Measurements from ENCODE around the gene HK1. TPM values are rescaled to one million over a fixed set of nuclear protein-coding genes. Genes with fewer than 3 reads are reported as not detected.

HK1 gene
- total RNA-seq, 6 experiments from 2014 or later: 149 to 158 (median 155) TPM

- H3K27me3 Mint-ChIP-seq (ENCODE audit: insufficient read depth): peaks cover 2% of the 10 kb centered on the region; the same call in 1 of the 2 replicates
- TF ChIP-seq, protein P1, sequence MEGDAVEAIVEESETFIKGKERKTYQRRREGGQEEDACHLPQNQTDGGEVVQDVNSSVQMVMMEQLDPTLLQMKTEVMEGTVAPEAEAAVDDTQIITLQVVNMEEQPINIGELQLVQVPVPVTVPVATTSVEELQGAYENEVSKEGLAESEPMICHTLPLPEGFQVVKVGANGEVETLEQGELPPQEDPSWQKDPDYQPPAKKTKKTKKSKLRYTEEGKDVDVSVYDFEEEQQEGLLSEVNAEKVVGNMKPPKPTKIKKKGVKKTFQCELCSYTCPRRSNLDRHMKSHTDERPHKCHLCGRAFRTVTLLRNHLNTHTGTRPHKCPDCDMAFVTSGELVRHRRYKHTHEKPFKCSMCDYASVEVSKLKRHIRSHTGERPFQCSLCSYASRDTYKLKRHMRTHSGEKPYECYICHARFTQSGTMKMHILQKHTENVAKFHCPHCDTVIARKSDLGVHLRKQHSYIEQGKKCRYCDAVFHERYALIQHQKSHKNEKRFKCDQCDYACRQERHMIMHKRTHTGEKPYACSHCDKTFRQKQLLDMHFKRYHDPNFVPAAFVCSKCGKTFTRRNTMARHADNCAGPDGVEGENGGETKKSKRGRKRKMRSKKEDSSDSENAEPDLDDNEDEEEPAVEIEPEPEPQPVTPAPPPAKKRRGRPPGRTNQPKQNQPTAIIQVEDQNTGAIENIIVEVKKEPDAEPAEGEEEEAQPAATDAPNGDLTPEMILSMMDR (IDR thresholded peaks at IDR 0.05): no peak
- peaks cover 62% of the 10 kb centered on the region for H3K36me3 Mint-ChIP-seq (ENCODE audit: low read depth)
- H3K9me3 Mint-ChIP-seq: no peaks in the 10 kb centered on the region
- no peak overlapping the region; the same call in 1 of the 2 replicates for H3K27ac Mint-ChIP-seq
- no peak overlapping the region for H3K4me3 Mint-ChIP-seq
- DNase-seq: no peak
- peaks cover 21% of the 10 kb centered on the region for H3K4me1 Mint-ChIP-seq (ENCODE audit: low read depth)
Observed at GRCh38 chr10:69374242-69374641, 95.9 kb downstream of the HK1 start.

- TF ChIP-seq, protein P1 (IDR thresholded peaks at IDR 0.05): no peak
- Mint-ChIP-seq H3K4me1 (ENCODE audit: low read depth) (peaks cover 21% of the 10 kb centered on the region), H3K4me3 (no peak overlapping the region), H3K27me3 (ENCODE audit: insufficient read depth) (peaks cover 3% of the 10 kb centered on the region; the same call in 1 of the 2 replicates), H3K27ac (no peak overlapping the region), H3K36me3 (ENCODE audit: low read depth) (peaks cover 61% of the 10 kb centered on the region), H3K9me3 (no peaks in the 10 kb centered on the region)
- DNase-seq: no peak
Observed at GRCh38 chr10:69374931-69375306, 96.6 kb downstream of the HK1 start.

GRCh38 chr10:69375307-69376151, 97.2 kb downstream of the HK1 start:
- peak overlapping the region; percentile 27; the same call in 1 of the 2 replicates for H3K27ac Mint-ChIP-seq

DNA sequence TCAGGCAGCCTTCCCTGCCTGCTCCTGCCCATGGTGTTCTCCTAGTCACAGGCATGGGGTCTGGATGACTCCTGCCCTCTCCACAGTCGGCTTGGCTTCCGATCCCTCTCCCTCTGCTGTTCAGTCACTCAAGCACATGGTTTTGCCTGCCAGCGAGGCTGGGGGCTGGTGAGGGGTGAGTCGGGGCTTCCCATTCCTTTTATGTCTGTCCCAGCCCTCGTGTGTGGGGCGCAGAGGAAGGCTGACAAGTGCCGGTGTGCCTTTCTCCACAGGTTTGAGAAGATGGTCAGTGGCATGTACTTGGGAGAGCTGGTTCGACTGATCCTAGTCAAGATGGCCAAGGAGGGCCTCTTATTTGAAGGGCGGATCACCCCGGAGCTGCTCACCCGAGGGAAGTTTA, 98.4 kb downstream of the HK1 start:
- Mint-ChIP-seq H3K9me3 (no peaks in the 10 kb centered on the region), H3K36me3 (ENCODE audit: low read depth) (peaks cover 50% of the 10 kb centered on the region), H3K27ac (no peak overlapping the region), H3K4me1 (ENCODE audit: low read depth) (peaks cover 18% of the 10 kb centered on the region), H3K4me3 (no peak overlapping the region), H3K27me3 (ENCODE audit: insufficient read depth) (peaks cover 5% of the 10 kb centered on the region; the same call in 1 of the 2 replicates)
- TF ChIP-seq, protein P1 (IDR thresholded peaks at IDR 0.05): no peak
- no peak for DNase-seq

More at GRCh38 chr10:69375307-69376151, 97.2 kb downstream of the HK1 start:
- Mint-ChIP-seq H3K36me3 (ENCODE audit: low read depth) (peaks cover 61% of the 10 kb centered on the region), H3K27me3 (ENCODE audit: insufficient read depth) (peaks cover 5% of the 10 kb centered on the region; the same call in 1 of the 2 replicates), H3K4me1 (ENCODE audit: low read depth) (peaks cover 21% of the 10 kb centered on the region), H3K9me3 (no peaks in the 10 kb centered on the region), H3K4me3 (no peak overlapping the region)
- TF ChIP-seq, protein P1 (IDR thresholded peaks at IDR 0.05): no peak
- no peak for DNase-seq

GRCh38 chr10:69377191-69377590, 98.9 kb downstream of the HK1 start:
- Mint-ChIP-seq H3K36me3 (ENCODE audit: low read depth) (peaks cover 44% of the 10 kb centered on the region), H3K9me3 (no peaks in the 10 kb centered on the region), H3K27ac (no peak overlapping the region; the same call in 1 of the 2 replicates), H3K4me3 (no peak overlapping the region), H3K27me3 (ENCODE audit: insufficient read depth) (peaks cover 3% of the 10 kb centered on the region; the same call in 1 of the 2 replicates), H3K4me1 (ENCODE audit: low read depth) (peaks cover 18% of the 10 kb centered on the region)
- no peak for DNase-seq
- TF ChIP-seq, protein P1 (IDR thresholded peaks at IDR 0.05): no peak

Measured in HFFc6 (cell line).